ENCODE measurements around the gene UACA. TPM values are rescaled to one million over a fixed set of nuclear protein-coding genes. Genes with fewer than 3 reads are reported as not detected.

UACA gene
- total RNA-seq, 2 donors from 2014 or later: 22.4 to 27.2 TPM

DNA sequence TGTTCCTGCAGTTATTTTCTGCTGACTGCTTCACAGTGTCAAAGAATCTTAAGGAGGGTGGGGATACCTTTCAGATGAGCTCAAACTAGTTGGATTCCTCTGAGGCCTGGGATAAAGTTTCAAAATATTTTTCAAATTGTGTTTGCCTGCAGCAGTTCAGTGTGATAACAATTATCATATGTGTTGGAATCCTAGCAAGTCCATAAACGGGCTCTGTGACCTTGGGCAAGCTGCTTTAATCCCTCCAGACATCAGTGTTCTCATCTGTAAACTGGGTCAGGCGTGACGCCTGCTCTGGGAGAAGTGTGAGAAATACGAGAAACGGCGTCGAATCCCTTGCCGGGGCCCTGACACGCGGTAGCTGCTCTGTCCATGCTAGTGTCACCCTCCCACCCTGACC lies 153.5 kb downstream of the UACA start:
- H3K4me3 ChIP-seq: no peak overlapping the region
- H3K27ac ChIP-seq: no peak overlapping the region
- H3K36me3 ChIP-seq (replicated peaks in 1 of 2; ENCODE audit: insufficient read depth in 1 of 2, low read depth in 2 of 2): no peaks in the 10 kb centered on the region
- WGBS, 2 donors: 67 to 81% methylated on average over 7 to 10 of the region's 10 CpGs
- DNase-seq (no peak), ATAC-seq (no peak)
- no peaks in the 10 kb centered on the region for H3K27me3 ChIP-seq
- intact Hi-C loops (cut with DNase I): no loop called here
- H3K4me1 ChIP-seq: peaks cover 11% of the 10 kb centered on the region
- TF ChIP-seq CTCF (IDR thresholded peaks at IDR 0.05) (no peak), POLR2A (IDR thresholded peaks at IDR 0.05) (no peak)
- no peaks in the 10 kb centered on the region for H3K9me3 ChIP-seq

DNA sequence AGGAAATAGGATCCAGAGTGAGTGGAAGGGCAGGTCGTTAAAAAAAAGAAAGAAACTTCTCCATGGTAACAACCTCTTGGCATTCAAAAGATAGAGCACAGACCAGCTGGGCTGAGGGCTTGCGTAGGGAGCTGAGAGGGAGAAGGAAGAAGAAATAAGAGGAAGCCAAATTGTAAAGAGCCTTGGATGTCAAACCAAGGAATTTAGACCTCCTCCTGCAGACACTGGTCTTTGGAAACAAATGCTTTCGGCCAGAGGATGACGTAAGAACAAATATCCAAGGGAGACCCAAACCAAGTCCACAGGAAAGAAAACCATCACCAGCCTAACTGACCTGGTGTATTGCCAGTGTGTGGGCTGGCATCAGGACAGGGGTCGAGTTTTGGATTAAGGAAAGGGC lies 155.2 kb downstream of the UACA start:
- Histone ChIP-seq H3K4me3 (no peak overlapping the region), H3K27me3 (no peaks in the 10 kb centered on the region), H3K4me1 (peaks cover 11% of the 10 kb centered on the region), H3K36me3 (replicated peaks in 1 of 2; ENCODE audit: insufficient read depth in 1 of 2, low read depth in 2 of 2) (no peaks in the 10 kb centered on the region), H3K9me3 (no peaks in the 10 kb centered on the region), H3K27ac (no peak overlapping the region)
- intact Hi-C loops (cut with DNase I): no loop called here
- 65 to 69% methylated on average over 5 of the region's 5 CpGs for WGBS, 2 donors
- ATAC-seq: no peak
- DNase-seq: no peak
- TF ChIP-seq CTCF (IDR thresholded peaks at IDR 0.05) (no peak), POLR2A (IDR thresholded peaks at IDR 0.05) (no peak)

DNA sequence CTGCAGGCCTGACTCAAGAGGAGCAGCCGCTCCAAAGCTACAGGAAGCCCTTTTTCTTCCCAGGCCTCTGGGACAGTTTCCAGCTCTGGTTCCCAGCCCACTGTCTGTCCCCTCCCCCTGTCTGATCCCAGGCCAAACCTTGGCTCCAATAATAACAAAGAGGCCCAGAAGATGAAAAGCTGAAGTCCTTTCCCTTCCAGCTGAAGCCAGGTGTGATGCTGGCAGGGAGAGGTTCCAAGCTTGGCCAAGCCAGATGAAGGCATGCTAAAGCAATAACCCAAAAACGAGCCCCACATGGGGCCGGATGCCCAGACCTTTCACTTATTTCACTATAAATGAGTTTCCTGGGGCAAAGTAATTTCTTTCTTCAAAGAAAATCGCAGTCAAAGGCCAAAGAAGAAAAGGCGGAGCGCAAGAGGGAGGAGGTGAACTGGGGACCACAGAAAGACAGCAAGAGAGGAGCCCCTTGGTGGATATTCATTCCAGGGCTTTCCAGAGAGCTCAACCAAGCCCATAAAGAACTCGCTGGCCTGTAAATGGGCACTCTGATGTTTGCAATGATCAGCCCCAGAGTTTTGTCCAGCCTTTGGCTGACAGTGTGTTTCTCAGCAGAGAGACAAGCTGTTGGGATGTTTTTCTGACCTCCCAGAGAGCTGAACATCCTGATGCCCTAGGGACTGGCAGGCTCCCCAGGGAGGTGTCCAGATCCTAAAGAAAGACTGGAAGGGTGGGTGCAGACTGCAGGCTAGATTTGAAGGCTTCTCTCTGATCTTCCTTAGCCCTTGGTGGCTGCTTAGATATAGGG lies 157.6 kb downstream of the UACA start:
- Histone ChIP-seq H3K9me3 (no peaks in the 10 kb centered on the region), H3K4me3 (no peak overlapping the region), H3K4me1 (peaks cover 11% of the 10 kb centered on the region), H3K27ac (peak overlapping the region in 3 of 4 donors; percentile 2 to 23 (median 22)), H3K36me3 (replicated peaks in 1 of 2; ENCODE audit: insufficient read depth in 1 of 2, low read depth in 2 of 2) (no peaks in the 10 kb centered on the region), H3K27me3 (no peaks in the 10 kb centered on the region)
- TF ChIP-seq CTCF (IDR thresholded peaks at IDR 0.05) (no peak), POLR2A (IDR thresholded peaks at IDR 0.05) (no peak)
- DNase-seq (peak; percentile 79 to 91 (median 90)), ATAC-seq (peak; percentile 86)
- WGBS, 2 donors: 49 to 50% methylated on average over 7 of the region's 7 CpGs
- intact Hi-C loops (cut with DNase I): no loop called here

DNA sequence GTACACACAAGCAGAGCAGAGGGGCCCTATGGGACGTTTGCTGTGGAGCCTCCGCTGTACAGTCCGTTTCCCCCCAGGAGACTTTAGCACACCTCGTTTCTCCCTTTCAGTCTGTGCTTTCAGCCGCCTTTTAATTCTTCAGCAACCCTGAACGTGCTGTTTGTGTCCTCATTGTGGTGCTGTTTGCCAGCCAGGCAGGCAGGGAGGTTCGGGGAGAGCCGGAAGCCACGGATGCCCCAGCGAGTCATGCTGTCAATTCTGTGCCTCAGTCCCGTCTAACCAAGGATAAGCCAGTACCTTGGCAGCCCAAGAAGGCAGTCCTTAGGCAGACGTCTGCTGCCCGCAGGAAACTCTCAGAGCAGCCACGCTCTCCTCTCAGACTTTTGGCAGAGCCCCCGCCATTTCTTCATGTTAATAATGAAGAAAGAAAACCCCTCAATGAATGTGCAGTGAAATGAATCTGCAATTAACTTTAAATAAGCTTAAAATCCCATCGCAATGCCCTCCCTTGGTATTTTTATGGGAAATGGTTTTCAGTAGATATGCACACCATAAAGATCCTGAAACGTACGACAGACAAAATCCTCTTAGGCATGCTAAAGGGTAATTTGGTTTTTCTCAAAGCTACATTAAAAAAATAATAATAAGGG lies 158.6 kb downstream of the UACA start:
- ATAC-seq (no peak), DNase-seq (no peak)
- Histone ChIP-seq H3K4me1 (peaks cover 11% of the 10 kb centered on the region), H3K4me3 (no peak overlapping the region), H3K27ac (peak overlapping the region in 1 of 4 donors; percentile 22), H3K9me3 (no peaks in the 10 kb centered on the region), H3K27me3 (no peaks in the 10 kb centered on the region), H3K36me3 (replicated peaks in 1 of 2; ENCODE audit: insufficient read depth in 1 of 2, low read depth in 2 of 2) (no peaks in the 10 kb centered on the region)
- WGBS, 2 donors: 79 to 84% methylated on average over 14 to 18 of the region's 18 CpGs
- intact Hi-C loops (cut with DNase I): no loop called here
- TF ChIP-seq POLR2A (IDR thresholded peaks at IDR 0.05): no peak
- no peak for TF ChIP-seq CTCF (IDR thresholded peaks at IDR 0.05)

Other genes starting within 250 kb of the UACA start
- 10 to 100 TPM; 20.0 to 44.2 TPM for gene LARP6, start 90.6 kb upstream of the UACA start, total RNA-seq
- gene THAP10, start 128.9 kb upstream of the UACA start, total RNA-seq: 1 to 10 TPM; 1.3 to 3.0 TPM
- 1 to 10 TPM; 3.0 to 7.3 TPM for gene LRRC49, start 129.3 kb upstream of the UACA start, total RNA-seq

Measured in body of pancreas (tissue), 4 donors.